HG03159 (cell line): ENCODE data around the gene ABHD1.
A peak's percentile ranks its signal among the peaks of the same experiment; 100 is the strongest.
"Not testable (repeated sequence)": the region's sequence is repeated elsewhere in the genome, so short reads cannot be mapped to it uniquely, and the experiment has no call there.

ENCODE experiments used
- ATAC-seq: cut with Tn5 transposase; IDR thresholded peaks from one replicate; pipeline ENCODE4 v1.9.1; 2021; ENCODE audit warnings: mild to moderate bottlenecking, moderate library complexity; ENCODE audit not compliant: unreplicated experiment

ABHD1 gene

GRCh38 chr2:27123302-27124150 lies at the start of gene ABHD1:
ABHD1 (plus strand) TSS chr2:27123815; CDS start chr2:27123949, 134 bp downstream.
- no peak for ATAC-seq

GRCh38 chr2:27074738-27075565 lies 48.7 kb upstream of the ABHD1 start:
- ATAC-seq, result no peak

- not testable (repeated sequence) for ATAC-seq
Measured at GRCh38 chr2:27075566-27075871, 48.1 kb upstream of the ABHD1 start.

DNA sequence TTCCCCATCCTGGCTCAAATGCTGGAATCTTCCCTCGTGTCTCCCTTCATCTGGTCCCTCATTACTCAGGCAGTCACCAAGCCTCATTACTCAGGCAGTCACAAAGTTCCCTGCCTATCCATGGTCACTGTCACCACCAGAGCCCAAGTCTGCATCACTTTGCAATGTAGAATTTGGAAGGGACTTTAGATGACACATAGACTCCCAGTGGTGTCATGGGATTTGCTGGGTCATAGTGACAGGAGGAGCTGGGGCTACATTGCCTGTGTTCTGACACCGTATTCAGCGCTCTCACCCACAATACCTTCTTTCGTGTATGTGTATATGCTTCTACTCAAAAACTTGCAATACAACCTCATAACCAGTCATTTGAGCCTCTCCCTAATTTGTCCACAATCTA lies 47.3 kb upstream of the ABHD1 start:
- ATAC-seq, result no peak

GRCh38 chr2:27077231-27077630 lies 46.4 kb upstream of the ABHD1 start:
- no peak for ATAC-seq

DNA sequence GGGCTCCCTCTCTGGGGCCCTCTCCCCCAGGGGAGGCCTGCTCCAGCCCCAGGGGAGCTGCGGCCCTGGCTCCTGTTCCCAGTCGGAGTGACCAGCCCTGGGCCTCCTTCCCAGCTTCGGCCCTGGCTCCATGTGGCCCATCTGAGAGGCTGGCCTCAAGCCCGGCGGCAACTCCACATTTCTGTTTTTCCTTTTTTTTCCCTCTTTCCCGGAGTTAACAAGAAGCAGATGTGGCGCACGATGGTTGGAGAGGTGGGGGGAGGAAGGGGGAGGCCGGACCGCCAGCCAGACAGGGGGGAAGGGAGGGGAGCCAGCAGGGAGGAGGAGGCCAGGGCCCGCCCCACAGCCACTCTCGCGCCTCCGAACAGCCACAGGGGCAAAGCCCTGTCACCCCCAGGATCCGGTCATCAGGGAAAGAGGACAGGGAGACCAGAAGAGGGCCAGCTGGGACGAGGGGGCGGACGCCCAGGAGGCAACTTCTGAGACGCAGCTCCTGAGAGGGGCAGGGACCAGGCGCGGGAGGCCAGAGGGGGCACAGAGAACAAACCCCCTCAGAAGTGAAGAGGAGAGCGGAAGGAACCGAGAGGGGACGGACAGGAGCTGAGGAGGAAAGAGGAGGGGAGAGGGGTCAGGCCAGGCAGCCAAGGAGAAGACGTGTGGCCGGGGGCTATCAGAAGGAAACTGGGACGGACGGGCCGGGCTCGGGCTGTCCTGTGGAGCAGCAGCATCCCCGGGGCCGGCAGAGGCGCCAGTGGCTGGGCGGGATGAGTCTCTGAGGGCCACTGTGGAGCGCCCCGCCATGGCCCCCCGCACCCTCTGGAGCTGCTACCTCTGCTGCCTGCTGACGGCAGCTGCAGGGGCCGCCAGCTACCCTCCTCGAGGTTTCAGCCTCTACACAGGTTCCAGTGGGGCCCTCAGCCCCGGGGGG lies 45.1 kb upstream of the ABHD1 start, which contains the start of gene EMILIN1:
Gene EMILIN1, plus strand, starts transcription at position 349 of the 928 bp plus-strand sequence. Its CDS starts 451 bp downstream, at position 800.
- no peak for ATAC-seq

GRCh38 chr2:27079233-27080139 lies 44.1 kb upstream of the ABHD1 start:
- no peak for ATAC-seq

DNA sequence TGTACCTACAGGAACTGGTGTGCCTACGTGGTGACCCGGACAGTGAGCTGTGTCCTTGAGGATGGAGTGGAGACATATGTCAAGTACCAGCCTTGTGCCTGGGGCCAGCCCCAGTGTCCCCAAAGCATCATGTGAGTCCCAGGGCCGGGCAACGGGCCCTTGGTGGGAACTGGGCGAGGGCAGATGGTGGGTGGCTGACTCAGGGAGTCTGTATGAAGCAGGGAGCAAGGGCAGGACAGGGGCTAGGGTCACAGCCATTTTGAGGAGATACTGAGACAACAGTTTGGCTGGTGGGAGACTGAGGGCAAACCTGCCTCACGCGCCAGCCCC lies 43.5 kb upstream of the ABHD1 start:
- ATAC-seq, result no peak

GRCh38 chr2:27080603-27080936 lies 43.0 kb upstream of the ABHD1 start:
- no peak for ATAC-seq

- no peak for ATAC-seq
Measured at GRCh38 chr2:27081984-27082772, 41.4 kb upstream of the ABHD1 start.

- ATAC-seq, result no peak
Measured at GRCh38 chr2:27082773-27083409, 40.7 kb upstream of the ABHD1 start.

DNA sequence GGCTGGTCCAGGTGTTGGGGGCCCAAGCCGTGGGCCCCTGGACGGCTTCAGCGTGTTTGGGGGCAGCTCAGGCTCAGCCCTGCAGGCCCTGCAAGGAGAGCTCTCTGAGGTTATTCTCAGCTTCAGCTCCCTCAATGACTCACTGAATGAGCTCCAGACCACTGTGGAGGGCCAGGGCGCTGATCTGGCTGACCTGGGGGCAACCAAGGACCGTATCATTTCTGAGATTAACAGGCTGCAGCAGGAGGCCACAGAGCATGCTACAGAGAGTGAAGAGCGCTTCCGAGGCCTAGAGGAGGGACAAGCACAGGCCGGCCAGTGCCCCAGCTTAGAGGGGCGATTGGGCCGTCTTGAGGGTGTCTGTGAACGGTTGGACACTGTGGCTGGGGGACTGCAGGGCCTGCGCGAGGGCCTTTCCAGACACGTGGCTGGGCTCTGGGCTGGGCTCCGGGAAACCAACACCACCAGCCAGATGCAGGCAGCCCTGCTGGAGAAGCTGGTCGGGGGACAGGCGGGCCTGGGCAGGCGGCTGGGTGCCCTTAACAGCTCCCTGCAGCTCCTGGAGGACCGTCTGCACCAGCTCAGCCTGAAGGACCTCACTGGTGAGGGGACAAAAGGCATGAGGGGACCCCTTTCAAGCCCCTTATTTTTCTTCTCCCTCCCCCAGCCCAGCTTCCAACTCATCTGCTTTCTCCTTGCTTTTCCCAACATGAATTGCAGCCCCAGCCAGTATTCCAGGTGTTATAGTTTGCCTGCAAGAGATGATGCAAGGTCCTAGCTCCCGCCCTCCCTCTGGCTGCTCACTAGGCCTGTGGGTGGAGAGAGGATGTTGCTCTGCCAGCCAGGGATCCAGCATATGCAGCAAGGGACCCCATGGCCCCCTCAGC lies 40.0 kb upstream of the ABHD1 start:
- ATAC-seq, result no peak

- ATAC-seq, result no peak
Measured at GRCh38 chr2:27084297-27085061, 39.1 kb upstream of the ABHD1 start.

DNA sequence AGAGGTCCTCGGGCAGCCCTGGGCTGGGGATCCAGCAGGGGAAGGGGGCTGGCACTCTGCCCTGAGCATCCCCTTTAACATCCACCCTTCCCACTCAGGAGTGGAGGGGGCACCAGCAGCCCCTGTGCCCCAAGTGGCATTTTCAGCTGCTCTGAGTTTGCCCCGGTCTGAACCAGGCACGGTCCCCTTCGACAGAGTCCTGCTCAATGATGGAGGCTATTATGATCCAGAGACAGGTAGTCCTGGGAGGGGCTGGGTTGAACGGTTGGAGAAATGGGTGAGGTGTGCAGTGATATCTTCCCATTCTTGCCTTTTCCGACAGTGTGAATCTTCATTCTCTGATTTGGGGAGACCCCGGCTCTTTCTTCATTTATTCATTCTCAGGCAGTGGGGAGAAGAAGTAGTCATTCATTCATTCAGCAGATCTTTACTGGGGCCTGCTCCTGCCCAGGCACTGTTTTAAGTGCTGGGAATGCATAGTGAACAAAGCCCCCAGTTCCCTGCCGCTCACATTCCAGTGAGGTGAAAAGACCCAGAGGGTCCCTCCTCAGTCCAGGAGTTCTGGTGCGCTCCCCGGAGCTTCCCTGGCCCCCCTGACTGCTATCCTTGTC lies 38.4 kb upstream of the ABHD1 start:
- ATAC-seq, result no peak

- ATAC-seq, result peak; percentile 3
Measured at GRCh38 chr2:27085673-27086089, 37.9 kb upstream of the ABHD1 start.

DNA sequence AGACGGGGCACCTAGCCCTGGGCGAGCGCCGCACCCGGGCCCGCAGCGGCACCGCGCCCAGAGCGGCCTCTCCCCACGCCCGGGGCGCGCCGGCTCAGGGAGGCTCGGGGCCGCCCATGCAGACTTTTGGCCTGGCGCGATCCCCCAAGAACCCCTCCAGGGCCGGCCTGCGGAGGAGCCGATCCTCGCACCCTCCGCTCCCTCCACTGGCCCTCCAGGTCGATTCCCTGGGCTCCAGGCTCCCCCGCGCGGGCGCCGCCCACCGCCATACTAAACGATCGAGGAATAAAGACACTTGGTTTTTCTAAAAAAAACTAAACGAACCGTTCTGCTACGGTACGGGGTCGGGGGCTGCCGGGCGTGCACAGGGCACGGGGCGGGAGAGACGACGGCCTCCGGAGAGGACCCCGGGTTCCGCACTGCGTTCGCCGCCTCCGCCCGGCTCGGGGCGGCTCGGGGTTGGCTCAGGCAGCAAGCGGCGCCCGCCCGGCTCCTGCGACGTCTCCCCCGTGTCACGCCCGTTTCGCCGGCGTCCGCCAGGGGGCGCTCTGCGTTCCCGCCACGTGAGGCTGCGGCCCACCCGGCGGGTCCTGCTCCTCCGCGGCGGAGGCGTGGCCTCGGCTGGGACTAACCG lies 37.4 kb upstream of the ABHD1 start:
- peak; percentile 71 for ATAC-seq
